ENCODE measurements around the gene JADE3.
"Not testable (repeated sequence)": the region's sequence is repeated elsewhere in the genome, so short reads cannot be mapped to it uniquely, and the experiment has no call there.

Gene JADE3

DNA sequence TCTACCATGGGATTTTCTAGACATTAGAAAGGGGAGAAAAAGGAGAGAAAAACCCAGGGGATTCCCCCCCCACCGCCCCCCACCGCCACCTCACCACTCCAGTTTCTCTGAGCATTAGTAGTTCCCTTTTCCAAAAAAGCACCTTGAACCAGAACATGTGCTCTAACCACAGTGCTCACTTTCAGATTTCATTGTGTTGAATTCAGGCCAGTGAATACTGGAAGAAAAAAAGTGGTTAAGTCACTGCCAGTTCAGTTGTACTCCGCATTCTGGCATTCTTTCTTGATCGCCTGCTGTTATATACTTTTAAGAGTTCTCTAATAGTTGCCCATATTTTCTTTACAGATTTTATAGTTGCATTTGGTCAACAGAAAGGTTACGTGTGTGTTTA lies 40.9 kb downstream of the JADE3 start:
- H3K4me3 ChIP-seq (ENCODE audit: low read depth, low read length): no peak overlapping the region
- peak; percentile 44 for DNase-seq (ENCODE audit: low read depth, low spot score)
- TF ChIP-seq, protein P1, sequence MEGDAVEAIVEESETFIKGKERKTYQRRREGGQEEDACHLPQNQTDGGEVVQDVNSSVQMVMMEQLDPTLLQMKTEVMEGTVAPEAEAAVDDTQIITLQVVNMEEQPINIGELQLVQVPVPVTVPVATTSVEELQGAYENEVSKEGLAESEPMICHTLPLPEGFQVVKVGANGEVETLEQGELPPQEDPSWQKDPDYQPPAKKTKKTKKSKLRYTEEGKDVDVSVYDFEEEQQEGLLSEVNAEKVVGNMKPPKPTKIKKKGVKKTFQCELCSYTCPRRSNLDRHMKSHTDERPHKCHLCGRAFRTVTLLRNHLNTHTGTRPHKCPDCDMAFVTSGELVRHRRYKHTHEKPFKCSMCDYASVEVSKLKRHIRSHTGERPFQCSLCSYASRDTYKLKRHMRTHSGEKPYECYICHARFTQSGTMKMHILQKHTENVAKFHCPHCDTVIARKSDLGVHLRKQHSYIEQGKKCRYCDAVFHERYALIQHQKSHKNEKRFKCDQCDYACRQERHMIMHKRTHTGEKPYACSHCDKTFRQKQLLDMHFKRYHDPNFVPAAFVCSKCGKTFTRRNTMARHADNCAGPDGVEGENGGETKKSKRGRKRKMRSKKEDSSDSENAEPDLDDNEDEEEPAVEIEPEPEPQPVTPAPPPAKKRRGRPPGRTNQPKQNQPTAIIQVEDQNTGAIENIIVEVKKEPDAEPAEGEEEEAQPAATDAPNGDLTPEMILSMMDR (IDR thresholded peaks at IDR 0.05; ENCODE audit: low read depth, low read length): no peak
- in situ Hi-C loops (cut with HindIII; ENCODE audit: low sequenced_read_pairs): no loop called here

DNA sequence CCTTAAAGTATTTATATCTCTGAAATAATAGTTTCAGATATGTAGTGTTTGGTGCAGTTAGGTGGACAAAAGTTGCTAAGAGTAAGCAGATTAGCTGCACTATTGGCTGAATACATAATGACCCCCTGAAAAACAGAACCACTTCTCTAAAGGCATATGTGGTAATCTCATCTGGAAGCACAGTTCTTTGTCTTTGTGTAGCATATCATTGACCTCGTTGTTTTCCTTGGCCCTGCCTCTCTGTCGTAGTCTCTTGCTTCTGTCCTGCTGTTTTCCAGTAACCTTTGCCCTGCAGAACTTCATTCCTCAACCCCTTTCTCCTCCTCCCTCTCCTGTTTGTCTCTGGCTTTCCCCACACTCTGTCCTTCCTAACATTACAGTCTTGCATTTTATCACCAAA lies 41.4 kb downstream of the JADE3 start:
- H3K4me3 ChIP-seq (ENCODE audit: low read depth, low read length): no peak overlapping the region
- TF ChIP-seq, protein P1 (IDR thresholded peaks at IDR 0.05; ENCODE audit: low read depth, low read length): no peak
- in situ Hi-C loops (cut with HindIII; ENCODE audit: low sequenced_read_pairs): no loop called here
- peak; percentile 20 for DNase-seq (ENCODE audit: low read depth, low spot score)

DNA sequence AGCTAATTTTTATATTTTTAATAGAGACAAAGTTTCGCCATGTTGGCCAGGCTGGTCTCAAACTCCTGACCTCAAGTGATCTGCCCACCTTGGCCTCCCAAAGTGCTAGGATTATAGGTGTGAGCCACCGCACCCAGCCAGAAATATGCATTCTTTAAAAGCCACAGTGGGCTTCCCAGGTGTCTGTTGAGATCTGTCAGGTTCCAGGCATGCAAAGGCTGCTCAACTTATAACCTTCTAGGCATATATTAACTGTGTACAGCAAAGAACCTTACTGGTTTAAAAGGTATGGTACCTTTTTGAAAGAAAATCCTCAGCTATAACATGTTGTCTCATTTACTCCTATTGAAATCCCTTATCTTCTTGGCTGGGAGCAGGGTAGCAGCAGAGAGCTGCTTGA lies 42.5 kb downstream of the JADE3 start:
- no peak for DNase-seq (ENCODE audit: low read depth, low spot score)
- TF ChIP-seq, protein P1 (IDR thresholded peaks at IDR 0.05; ENCODE audit: low read depth, low read length): no peak
- in situ Hi-C loops (cut with HindIII; ENCODE audit: low sequenced_read_pairs): no loop called here
- H3K4me3 ChIP-seq (ENCODE audit: low read depth, low read length): no peak overlapping the region

DNA sequence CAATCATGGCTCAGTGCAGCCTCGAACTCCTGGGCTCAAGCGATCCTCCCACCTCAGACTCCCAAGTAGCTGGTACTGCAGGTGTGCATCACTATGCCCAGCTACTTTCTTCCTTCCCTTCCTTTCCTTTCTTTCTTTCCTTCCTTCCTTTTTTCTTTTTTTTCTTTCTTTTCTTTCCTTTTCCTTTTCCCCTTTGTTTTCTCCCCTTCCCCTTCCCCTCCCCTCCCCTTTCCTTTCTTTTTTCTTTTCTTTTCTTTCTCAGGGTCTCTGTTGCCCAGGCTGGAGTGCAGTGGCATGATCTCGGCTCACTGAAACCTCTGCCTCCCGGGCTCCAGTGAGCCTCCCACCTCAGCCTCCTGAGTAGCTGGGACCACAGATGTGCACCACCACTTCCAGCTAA lies 44.4 kb downstream of the JADE3 start:
- in situ Hi-C loops (cut with HindIII; ENCODE audit: low sequenced_read_pairs); DNase-seq (ENCODE audit: low read depth, low spot score): not testable (repeated sequence)

DNA sequence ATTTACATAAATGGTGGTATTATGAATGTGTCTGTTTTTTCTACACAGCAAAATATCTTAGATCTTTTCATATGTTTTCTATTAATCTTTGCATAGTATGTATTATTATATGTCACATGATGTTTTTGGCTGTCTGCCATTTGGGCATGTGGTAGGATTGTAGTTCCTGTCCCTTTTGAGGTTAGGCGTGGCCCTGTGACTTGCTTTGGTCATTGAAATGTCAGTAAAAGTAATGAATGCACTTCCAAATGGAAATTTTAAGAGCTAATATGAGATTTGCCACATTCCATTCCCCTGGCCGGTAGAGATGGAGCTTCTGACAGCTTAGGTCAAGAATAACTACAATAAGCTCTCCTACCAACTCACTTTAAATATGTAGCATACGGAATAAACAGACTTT lies 45.1 kb downstream of the JADE3 start:
- TF ChIP-seq, protein P1 (IDR thresholded peaks at IDR 0.05; ENCODE audit: low read depth, low read length): no peak
- no peak for DNase-seq (ENCODE audit: low read depth, low spot score)
- in situ Hi-C loops (cut with HindIII; ENCODE audit: low sequenced_read_pairs): no loop called here
- no peak overlapping the region for H3K4me3 ChIP-seq (ENCODE audit: low read depth, low read length)

More for the DNA sequence above, 44.4 kb downstream of the JADE3 start:
- not testable (repeated sequence) for H3K4me3 ChIP-seq (ENCODE audit: low read depth, low read length)

DNA sequence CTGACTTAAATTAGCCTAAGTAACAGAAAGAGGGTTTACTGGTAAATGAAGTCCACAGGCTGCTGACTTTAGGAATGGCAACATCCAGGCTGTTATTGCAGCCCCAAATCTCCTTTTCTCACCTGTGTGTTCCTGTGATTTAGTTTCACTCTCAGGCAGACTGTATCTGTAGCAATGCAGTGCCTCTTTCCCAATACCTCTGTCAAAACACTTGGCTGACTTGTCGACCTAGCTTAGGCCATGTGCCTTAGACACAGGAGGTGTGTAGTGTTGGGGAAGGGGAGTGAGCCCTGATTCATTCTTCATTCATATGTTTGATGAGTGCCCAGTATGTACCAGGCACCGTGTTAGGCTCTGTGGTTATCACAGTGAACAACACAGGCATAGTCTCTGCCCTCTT lies 46.9 kb downstream of the JADE3 start:
- TF ChIP-seq, protein P1 (IDR thresholded peaks at IDR 0.05; ENCODE audit: low read depth, low read length): no peak
- in situ Hi-C loops (cut with HindIII; ENCODE audit: low sequenced_read_pairs): no loop called here

DNA sequence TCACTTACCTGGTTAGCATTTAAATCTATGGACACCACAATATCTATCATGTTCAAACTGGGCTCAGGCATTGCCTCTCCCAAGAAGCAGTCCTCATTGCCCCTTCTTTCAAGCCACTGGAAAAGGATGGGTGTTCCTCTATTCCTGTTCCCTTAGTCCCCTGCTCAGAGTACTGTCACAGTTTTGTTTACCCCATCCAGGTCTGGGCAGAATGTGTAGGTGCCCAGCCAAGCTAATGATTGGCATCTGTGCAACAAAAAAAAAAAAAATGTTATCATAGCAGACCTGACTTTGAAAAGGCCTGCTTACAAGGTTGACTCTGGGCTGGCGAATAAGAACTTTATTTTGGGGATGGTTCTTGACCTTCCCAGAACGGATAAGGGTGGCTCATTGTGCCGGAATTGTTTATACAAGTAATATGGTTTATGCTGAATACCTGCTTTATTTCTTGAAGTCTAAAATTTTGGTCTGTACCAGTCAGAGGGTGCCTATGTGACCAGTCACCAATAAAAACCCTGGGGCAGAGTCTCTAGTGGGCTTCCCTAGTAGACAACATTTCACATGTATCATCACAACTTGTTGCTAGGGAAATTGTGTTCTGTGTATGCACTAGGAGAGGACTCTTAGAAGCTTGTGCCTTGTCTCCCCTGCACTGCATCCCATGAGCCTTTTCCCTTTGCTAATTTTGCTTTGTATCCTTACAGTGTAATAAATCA lies 47.9 kb downstream of the JADE3 start:
- DNase-seq (ENCODE audit: low read depth, low spot score): no peak
- no peak overlapping the region for H3K4me3 ChIP-seq (ENCODE audit: low read depth, low read length)
- TF ChIP-seq, protein P1 (IDR thresholded peaks at IDR 0.05; ENCODE audit: low read depth, low read length): no peak
- in situ Hi-C loops (cut with HindIII; ENCODE audit: low sequenced_read_pairs): no loop called here

More for the DNA sequence above, 46.9 kb downstream of the JADE3 start:
- no peak overlapping the region for H3K4me3 ChIP-seq (ENCODE audit: low read depth, low read length)
- DNase-seq (ENCODE audit: low read depth, low spot score): no peak

Measured in astrocyte of the spinal cord (primary cell).